ENCODE results near the gene PPP1R13B.

PPP1R13B gene

DNA sequence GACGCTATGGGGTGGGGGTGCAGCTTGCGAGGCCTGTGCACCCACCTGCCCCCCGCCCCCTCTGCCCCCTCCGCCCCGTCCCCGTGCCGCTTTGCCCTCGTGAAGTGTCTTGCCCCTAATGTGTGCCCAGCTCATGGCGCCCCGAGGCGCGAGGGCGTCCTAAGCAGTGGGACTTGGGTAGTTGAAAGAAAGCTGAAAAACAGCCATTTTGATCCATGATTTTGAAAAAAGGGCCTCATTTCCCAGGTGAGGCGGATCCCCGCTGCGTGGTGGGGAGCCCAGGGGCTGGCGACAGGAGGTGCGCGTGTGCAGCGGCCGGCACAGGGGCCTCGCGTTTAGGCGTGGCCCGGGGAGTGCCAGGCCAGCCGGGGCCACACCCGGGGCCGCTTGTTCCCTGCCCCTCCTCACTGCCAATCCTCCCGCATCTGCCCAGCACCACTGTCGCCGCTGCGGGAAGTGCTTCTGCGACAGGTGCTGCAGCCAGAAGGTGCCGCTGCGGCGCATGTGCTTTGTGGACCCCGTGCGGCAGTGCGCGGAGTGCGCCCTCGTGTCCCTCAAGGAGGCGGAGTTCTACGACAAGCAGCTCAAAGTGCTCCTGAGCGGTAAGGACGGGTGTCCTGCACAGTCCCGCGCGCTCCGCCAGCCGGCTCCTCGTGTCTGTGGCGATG is 119.9 kb downstream of the PPP1R13B start:
- no peak for FAIRE-seq

- no peak for FAIRE-seq
Measured at GRCh38 chr14:103726474-103726873, 120.9 kb downstream of the PPP1R13B start.

GRCh38 chr14:103725739-103726395 is 121.5 kb downstream of the PPP1R13B start:
- FAIRE-seq, result no peak

DNA sequence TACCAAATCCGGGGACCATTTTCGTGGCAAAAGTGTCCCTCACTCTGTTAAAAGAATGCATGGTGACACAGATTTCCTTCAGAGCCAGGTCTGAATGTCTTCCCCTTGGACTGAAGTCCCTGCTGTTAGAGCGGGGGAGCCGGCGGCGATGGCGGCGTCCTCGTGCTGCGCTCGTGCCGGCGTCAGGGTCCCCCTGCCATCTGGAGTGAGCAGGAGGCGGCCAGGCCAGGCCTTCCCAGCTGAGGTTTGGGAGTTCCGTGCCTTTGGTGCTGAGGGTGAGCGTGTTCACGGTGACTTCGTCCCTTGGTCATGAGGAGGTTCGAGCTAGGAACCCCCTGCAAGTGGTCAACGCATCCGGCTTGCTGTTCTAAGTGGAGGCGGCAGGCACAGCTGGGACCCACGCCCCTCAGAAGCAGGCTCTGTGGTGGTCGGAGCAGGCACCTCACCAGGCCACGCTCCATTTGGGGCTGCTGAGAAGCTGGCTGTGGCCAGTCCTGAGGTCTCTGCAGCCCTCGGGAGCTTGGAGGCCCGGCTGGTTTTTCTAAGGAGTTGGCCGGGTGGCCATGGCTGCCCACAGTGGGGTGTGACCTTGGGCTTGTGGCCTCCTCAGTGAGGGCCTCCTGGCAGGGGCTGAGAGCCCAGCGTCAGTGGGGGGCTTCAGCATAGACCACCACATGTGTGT is 122.2 kb downstream of the PPP1R13B start:
- FAIRE-seq, result no peak

DNA sequence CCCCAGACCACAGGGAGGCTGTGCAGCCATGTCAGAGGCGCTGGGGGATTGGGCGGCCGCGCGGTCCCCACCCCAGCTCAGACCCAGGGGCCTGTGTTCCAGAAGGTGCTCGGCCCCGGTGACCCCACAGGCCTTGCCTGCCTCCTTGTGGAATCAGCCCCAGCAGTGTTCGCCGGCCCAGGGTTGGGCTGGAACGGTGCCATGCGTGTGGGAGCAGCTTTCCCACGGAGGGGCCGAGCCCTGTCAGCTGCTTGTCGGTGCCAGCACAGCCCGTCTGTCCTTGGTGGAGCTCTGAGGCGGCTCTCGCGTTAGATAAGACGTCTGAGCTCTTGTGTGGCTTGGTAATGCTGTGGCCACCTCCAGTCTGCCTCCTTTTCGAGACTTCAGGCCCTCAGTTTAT is 123.3 kb downstream of the PPP1R13B start:
- FAIRE-seq, result no peak

DNA sequence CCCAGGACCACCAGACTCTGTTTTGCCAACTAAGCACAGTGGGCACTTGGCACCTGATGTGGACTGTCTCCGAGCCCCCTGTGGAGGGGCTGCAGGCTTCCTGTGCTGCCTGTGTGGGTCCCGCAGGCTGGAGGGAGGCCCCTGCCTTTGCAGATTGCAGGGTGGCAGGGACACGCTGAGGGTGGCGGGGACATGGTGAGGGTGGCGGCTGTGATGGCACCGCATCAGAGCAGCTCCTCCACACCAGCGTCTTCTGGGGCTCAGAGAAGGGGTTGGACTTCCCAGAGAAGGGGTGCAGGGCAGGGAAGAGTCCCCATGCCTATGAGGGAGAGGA is 123.7 kb downstream of the PPP1R13B start:
- no peak for FAIRE-seq

- no peak for FAIRE-seq
Measured at GRCh38 chr14:103721334-103722120, 125.8 kb downstream of the PPP1R13B start.

GRCh38 chr14:103719751-103720150 is 127.6 kb downstream of the PPP1R13B start:
- no peak for FAIRE-seq

DNA sequence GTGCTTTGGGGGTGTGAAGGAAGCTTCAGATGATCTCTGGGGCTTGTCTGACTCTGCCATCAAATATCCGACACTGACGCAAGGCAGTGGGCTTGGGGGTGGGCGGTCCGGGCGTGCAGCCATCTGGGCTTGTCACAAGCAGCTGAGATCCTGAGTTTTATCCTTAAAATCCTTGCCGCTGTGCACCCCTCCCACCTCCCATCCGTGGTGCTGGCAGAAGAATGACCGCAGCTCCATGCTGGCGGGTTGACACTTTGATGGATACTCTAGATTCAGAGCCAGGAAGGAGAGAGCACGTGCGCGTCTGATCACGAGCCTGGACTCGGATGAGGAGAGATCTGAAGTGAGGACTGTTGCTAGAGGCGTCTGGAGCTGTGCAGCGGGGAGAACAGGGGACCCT is 128.8 kb downstream of the PPP1R13B start:
- FAIRE-seq, result no peak

DNA sequence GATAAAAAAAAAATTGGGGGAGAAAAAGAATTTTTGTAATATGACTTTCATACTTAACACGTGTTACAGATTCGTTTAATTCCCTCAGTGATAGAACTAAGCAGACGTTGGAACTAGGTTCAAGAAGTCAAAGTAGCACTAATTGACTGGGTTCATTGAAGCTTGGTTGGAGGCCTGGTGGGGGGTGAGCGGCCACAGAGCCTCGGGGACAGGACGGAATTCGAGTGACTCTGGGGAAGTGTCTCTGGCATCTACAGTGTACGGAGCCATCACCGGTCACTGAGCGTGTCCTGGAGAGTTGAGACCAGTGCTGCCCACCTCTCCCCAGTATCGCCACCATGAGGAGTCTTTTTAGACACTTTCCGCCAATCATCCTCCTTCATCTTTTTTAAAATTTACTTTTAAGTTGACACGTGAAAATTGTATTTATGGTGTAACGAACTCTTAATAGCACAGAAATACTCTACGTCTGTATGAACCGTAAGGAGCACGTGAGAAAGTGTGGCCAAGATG is 130.4 kb downstream of the PPP1R13B start:
- FAIRE-seq, result no peak

DNA sequence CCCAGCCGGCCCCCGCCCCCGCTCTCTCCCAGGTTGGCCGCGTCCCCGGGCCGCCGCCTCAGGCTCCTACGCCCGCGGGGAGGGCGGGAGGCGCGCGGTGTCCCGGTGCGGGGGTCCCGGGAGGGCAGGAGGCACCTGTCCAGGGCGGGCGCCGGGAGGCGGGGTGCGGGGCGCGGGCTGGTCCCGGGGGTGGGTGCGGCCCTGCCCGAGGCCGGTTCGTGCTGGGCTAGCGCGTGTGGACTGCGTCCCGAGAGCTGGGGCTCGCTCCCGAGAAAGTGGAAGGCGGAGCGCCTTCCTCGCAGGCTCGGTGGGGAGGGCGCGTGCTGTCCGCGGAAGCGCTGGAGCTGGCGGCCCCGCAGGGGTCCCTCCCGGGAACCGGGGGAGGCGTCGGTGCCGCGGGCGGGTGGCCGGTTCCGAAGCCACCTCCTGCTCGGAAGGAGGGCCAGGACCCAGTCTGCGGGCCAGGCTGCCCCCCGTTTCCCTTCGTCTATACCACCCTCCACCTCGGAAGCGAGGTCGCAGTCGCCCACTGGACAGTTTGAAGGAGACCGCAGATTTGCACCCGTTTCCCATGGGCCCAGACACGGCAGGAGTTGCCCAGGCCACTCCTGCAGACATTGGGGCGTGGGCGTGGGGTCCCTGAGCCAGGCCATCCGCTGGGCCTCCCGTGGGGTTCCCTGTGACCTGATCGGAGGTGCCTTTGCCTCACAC is 131.1 kb downstream of the PPP1R13B start:
- no peak for FAIRE-seq

- FAIRE-seq, result peak; percentile 99
Measured at GRCh38 chr14:103715052-103716000, 132.0 kb downstream of the PPP1R13B start, which contains the start of the genes XRCC3 and ZFYVE21. Gene XRCC3, minus strand, starts transcription at chr14:103715451. Its CDS starts 4,364 bp downstream, at chr14:103711087. Gene ZFYVE21, plus strand, starts transcription at chr14:103715810. Its CDS starts 32 bp downstream, at chr14:103715842.

DNA sequence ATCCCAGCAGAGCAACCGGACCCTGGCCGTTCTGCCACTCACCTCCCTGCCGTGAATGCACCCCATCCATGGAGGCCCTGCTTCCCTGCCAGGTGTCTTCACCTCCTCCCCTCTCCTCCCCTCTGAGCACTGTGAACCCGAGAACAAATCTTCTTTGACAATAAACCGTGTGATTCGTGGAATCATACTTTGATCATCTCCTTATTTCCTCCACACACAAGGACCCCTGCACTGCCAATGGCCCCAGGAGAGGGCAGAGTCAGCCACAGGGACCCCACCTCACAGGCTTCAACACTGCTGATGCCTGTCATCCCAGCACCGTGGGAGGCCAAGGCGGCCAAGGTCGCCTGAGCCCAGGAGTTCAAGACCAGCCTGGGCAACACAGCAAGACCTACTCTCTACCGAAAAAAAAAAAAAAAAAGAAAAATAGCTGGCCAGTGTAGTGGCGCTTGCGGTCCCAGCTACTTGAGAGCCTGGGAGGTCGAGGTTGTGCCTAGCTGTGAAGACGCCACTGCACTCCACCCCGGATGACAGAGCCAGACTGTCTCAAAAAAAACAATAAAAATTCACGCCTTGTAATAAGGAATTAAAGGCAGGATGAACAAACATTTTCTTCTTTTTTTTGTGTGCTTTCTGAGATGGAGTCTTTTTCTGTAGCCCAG is 133.2 kb downstream of the PPP1R13B start:
- FAIRE-seq, result no peak

- FAIRE-seq, result no peak
Measured at GRCh38 chr14:103713304-103714062, 133.9 kb downstream of the PPP1R13B start.

DNA sequence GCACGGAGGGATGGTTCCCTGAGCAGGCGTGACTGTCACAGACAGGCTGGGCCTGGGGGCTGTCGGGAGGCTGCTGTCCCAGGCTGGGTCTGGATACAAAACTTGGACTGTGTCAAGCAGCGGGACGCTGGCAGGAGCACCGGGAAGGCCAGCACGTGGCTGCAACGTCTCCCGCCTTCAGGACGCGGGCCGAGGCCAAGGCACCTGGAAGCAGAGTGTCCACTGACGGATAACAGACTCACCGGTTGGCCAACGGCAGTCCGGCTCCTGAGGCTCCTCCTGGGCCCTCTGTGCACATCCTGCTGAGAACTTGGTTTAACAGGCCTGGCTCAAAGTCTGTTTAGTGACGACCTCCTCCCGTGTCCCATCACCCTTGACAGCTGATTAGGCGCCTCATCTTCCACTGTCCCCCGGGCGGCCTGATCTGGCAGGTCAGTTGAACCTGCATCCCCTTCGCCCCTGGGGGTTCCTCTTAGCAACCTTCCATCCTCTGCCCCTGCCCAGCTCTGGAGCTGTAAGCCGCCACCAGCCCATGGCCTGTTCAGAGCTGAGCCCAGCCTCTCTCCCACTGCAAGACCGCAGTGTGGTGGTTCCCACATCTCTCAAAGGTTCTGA is 134.6 kb downstream of the PPP1R13B start:
- FAIRE-seq, result no peak

DNA sequence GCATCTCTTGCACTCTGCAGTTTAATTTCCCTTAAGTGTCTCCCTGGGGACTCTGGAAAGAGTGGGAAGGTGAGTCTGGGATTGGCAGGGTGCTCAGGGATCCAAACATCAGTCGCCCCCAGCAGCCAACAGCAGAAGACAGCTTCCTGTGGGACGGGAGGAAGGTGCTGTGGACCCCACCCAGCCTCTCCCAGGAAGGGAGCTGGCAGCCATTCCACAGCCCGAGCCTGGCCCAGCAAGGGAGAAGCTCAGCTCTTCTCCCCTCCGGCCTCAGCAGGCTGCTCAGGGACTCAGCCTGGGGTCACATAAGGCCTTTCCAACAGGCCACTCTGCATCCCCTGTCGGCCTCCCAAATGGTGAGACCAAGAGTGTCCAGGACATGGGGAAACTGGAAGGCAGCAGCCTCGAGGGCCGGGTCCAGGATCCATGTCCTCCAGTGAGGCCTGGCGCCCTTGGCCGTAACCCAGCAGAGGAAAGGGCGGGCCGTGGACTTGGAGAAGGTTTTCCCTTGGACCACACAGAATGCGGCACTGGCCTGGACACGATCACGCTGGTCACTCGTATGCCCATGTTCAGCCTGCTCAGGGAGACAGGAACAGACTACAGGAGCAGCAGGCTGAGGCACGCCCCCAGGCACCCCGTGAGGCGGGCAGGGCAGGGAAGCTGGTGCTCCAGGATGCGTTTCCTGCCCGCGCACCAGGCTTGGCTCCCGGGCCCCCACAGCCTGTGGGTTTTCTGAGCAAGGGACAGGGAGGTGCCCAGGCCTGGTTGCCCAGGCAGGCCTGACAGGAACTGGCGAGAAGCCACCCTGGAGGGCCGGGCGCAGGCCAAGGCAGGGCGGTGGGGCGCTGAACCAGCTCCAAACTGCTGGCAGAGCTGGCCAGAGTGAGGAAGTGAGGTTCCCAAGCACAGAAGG is 135.6 kb downstream of the PPP1R13B start:
- FAIRE-seq, result no peak

DNA sequence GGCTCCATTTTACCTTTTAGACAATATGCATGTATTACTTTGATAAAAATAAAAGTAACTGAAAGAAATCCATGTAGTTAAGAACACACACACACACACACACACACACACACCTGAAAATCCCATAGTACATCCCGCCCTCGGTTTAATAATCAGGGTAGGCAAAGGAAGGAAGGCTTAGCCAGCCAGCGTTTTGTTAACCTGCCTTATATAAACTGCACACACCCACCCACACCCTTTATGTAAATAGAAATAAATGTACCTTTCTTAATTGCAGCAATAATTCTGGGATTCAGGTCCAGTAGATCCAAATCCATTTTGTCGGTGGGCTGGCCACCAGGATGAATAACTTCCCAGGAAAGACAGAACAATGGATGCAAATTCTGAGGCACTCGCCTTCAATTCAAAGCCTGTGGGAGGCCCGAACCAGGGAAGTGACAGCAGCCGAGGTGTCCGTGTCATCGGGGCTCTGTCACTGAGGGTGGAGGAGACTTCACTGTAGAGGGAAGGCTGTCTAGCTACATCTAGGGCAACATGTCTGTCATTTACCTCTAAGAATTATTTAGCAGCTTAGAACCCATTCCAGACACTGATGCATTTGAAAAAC is 136.5 kb downstream of the PPP1R13B start:
- no peak for FAIRE-seq

DNA sequence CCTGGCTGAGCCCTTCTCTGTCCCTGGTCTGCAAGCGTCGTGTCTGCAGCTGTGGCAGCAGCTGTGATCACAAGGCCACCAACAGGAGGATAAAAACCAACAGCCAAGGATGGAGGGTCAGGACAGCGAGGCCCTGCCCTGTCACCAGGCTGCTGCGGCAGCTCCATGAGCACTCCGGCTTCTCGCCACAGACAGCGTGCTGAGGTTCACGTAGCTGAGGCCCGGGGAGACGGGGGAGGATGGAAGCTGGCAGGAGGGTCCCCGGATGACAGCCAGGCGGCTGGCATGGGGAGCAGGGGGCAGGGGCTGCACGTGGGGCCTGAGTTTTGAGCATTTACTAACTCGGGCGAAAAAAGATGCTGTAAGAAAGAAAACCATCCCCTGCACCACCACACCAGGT is 137.6 kb downstream of the PPP1R13B start:
- FAIRE-seq, result no peak

Data from G401.6 (cell line).